Measurements from ENCODE around the gene RHBDL2.
"Not testable (repeated sequence)": the region's sequence is repeated elsewhere in the genome, so short reads cannot be mapped to it uniquely, and the experiment has no call there.

RHBDL2 gene, protein sequence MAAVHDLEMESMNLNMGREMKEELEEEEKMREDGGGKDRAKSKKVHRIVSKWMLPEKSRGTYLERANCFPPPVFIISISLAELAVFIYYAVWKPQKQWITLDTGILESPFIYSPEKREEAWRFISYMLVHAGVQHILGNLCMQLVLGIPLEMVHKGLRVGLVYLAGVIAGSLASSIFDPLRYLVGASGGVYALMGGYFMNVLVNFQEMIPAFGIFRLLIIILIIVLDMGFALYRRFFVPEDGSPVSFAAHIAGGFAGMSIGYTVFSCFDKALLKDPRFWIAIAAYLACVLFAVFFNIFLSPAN

DNA sequence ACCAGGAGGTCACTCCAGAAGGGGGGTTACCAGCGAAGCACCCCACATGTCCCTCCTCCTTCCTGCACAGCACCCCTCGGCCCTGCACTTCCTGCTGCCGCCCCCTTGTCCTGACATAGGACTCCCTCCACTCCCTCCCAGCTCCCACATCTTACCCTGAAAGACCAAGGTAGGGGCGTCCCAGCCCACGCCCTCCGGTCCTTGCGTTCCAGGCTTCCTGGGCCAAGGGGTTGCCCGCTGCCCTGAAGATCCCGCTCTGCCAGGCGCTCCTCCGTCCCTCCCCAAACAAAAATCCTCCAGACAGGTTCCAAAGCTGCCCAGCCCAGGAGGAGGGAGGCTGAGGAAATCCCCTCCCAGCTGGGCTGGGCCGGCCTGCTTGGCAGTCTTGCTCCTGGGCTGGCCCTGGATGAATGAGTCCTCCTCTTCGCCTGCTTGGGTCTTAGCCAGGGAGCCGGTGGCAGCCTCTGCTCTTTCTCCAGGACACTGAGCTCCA lies at the start of gene RHBDL2:
RHBDL2 (minus strand) TSS at position 304 of the 493 bp plus-strand sequence. CDS start 22,618 bp downstream, outside the sequence.
- Mint-ChIP-seq H3K4me1 (ENCODE audit: low read depth) (peaks cover 2% of the 10 kb centered on the region), H3K27me3 (ENCODE audit: low read depth) (peaks cover 4% of the 10 kb centered on the region), H3K36me3 (ENCODE audit: low read depth) (no peaks in the 10 kb centered on the region), H3K4me3 (no peak within 1 kb of the TSS), H3K9me3 (no peaks in the 10 kb centered on the region), H3K27ac (no peak within 1 kb of the TSS)

DNA sequence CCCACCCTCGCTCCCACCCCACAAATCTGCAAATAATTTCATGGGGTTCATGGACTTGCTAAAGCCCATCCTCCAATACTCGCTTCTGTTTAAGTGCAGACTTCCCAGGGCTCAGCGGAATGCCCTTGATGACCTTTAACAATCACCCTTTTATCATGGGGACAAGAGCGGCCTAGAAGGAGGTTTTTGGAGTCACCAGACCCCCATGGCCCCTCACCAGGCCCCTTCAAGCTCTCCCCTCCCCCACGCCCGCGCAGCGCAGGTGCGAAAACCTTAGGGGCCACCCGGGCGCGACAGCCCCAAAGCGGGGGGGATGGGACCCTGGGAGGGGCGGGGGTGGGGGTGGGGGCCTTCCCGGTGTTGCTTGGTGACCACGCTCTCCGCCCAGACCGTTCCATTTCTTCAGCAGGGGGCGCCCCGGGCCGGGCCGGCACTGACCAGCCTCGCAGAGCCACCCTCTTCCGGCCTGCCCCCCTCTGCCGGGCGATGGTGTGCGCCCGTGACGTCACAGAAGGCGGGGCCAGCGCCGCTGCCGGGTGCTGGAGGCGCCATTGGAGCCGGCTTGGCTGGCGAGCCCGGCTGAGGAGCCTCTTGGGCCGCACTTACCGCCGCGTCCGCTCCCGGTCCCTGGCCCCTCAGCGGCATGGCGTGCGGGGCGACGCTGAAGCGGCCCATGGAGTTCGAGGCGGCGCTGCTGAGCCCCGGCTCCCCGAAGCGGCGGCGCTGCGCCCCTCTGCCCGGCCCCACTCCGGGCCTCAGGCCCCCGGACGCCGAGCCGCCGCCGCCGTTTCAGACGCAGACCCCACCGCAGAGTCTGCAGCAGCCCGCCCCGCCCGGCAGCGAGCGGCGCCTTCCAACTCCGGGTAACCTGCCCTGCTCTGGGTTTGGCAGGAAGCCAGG lies 49.4 kb upstream of the RHBDL2 start, which contains the start of gene AKIRIN1:
AKIRIN1 (plus strand) TSS at position 539 of the 900 bp plus-strand sequence; CDS start at position 644, 105 bp downstream.
- peaks cover 19% of the 10 kb centered on the region for H3K36me3 Mint-ChIP-seq (ENCODE audit: low read depth)

DNA sequence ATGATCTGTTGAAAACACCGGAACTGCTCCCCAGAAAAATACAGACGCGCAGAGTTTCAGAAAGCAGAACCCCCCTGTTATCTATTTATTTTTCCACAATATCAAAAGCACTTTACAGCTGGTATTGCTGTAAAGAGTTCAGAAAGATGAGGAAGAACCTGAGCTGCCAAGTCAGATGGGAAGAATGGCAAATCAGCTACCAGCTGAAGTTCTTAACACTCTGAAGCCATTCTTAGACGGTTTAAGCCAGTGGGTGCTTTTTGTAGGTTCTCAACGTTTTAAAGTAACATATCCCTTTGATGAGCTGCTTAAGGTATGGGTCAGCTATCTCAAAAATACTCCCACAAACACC lies 48.7 kb upstream of the RHBDL2 start:
- Mint-ChIP-seq H3K9me3 (no peaks in the 10 kb centered on the region), H3K4me1 (ENCODE audit: low read depth) (peaks cover 24% of the 10 kb centered on the region), H3K27me3 (ENCODE audit: low read depth) (no peaks in the 10 kb centered on the region), H3K27ac (peak overlapping the region; percentile 74), H3K36me3 (ENCODE audit: low read depth) (peaks cover 17% of the 10 kb centered on the region), H3K4me3 (peak overlapping the region; percentile 79)

More for the DNA sequence above, 49.4 kb upstream of the RHBDL2 start, which contains the start of gene AKIRIN1:
- no peaks in the 10 kb centered on the region for H3K27me3 Mint-ChIP-seq (ENCODE audit: low read depth)
- peak within 1 kb of the TSS; percentile 86 for H3K4me3 Mint-ChIP-seq
- H3K4me1 Mint-ChIP-seq (ENCODE audit: low read depth) = peaks cover 28% of the 10 kb centered on the region
- H3K27ac Mint-ChIP-seq = peak within 1 kb of the TSS; percentile 74
- no peaks in the 10 kb centered on the region for H3K9me3 Mint-ChIP-seq

DNA sequence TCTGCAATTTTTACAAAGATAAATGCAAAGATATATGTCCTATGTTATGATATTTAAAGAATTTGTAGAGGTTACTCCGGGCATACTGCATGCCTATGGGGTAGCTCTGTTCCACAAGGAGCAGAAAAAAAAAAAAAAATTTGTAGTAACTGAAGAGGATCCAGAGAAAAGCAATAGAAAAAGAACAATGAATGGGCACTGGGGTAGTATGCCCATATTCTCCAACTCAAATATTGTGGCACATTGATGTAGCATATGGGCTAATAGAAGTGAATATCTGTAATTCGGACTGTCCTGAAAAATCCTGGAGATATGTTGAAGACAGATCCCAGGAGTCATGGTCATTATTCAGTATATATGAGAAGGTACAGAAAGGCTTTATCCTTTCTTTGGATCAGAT lies 48.3 kb upstream of the RHBDL2 start:
- no peaks in the 10 kb centered on the region for H3K27me3 Mint-ChIP-seq (ENCODE audit: low read depth)
- no peaks in the 10 kb centered on the region for H3K9me3 Mint-ChIP-seq
- peaks cover 21% of the 10 kb centered on the region for H3K4me1 Mint-ChIP-seq (ENCODE audit: low read depth)
- peak overlapping the region; percentile 79 for H3K4me3 Mint-ChIP-seq
- peaks cover 14% of the 10 kb centered on the region for H3K36me3 Mint-ChIP-seq (ENCODE audit: low read depth)
- peak overlapping the region; percentile 74 for H3K27ac Mint-ChIP-seq

DNA sequence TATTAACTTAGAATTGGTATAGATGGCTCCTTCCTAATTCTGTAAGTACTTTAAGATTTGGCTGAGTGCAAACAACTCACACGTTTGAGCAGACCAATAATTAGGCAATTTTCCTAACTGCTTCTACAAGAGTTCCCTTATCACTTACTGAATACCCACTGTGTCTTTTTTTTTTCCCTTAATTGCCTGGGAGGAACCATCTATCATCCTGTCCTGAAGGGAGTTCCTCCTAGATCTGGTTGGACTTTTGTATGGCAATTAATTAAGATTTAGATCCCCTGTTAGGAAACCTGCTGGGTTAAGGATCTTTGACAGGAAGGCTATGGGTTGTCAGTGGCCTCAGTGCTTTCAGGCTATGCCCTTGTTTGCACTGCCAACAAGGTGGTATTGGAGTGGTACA lies 37.8 kb upstream of the RHBDL2 start:
- H3K4me3 Mint-ChIP-seq; H3K27me3 Mint-ChIP-seq (ENCODE audit: low read depth); H3K27ac Mint-ChIP-seq: not testable (repeated sequence)
- Mint-ChIP-seq H3K9me3 (peaks cover 18% of the 10 kb centered on the region), H3K36me3 (ENCODE audit: low read depth) (peaks cover 11% of the 10 kb centered on the region), H3K4me1 (ENCODE audit: low read depth) (peaks cover 13% of the 10 kb centered on the region)

DNA sequence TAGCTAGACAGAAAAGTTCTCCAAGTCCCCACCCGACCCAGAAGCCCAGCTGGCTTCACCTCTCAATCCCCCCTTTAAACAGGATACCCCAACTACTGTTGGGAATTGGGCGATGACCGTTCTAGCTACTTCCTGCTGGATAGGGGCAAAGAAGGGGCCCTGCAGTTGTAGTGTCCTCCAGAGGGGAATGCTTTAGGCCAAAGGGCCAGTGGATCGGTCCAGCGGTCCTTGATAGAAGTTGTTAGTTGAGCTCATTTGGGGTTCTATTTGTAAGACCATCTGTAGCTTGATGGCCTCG lies 36.6 kb upstream of the RHBDL2 start:
- Mint-ChIP-seq H3K27ac (peak overlapping the region; percentile 88), H3K9me3 (peaks cover 18% of the 10 kb centered on the region), H3K4me1 (ENCODE audit: low read depth) (peaks cover 13% of the 10 kb centered on the region), H3K36me3 (ENCODE audit: low read depth) (peaks cover 11% of the 10 kb centered on the region)
- H3K27me3 Mint-ChIP-seq (ENCODE audit: low read depth); H3K4me3 Mint-ChIP-seq: not testable (repeated sequence)

DNA sequence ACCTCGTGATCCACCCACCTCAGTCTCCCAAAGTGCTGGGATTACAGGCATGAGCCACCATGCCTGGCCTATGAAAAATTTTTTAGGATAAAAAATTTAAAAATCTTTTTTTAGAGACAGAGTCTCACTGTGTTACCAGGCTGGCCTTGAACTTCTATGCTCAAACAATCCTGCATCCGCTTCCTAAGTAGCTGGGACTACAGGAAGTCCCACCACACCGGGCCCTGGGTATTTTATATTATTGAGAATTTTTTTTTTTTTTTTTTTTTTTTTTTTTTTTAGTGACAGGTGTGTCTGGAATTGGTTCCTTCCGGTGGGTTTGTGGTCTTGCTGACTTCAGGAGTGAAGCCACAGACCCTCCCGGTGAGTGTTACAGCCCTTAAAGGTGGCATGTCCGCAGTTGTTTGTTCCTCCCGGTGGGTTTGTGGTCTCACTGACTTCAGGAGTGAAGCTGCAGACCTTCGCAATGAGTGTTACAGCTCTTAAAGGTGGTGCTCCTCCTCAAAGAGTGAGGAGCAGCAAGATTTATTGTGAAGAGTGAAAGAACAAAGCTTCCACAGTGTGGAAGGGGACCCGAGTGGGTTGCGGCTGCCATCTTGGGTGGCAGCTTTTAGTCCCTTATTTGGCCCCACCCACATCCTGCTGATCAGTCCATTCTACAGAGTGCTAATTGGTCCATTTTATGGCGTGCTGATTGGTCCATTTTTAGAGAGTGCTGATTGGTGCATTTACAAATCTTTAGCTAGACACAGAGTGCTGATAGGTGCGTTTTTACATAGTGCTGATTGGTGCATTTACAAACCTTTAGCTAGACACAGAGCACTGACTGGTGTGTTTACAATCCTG lies 36.0 kb upstream of the RHBDL2 start:
- H3K27me3 Mint-ChIP-seq (ENCODE audit: low read depth) = not testable (repeated sequence)
- H3K4me1 Mint-ChIP-seq (ENCODE audit: low read depth) = peaks cover 14% of the 10 kb centered on the region
- H3K9me3 Mint-ChIP-seq = peaks cover 18% of the 10 kb centered on the region
- H3K27ac Mint-ChIP-seq = peak overlapping the region; percentile 88
- peak overlapping the region; percentile 40 for H3K4me3 Mint-ChIP-seq
- H3K36me3 Mint-ChIP-seq (ENCODE audit: low read depth) = peaks cover 11% of the 10 kb centered on the region

DNA sequence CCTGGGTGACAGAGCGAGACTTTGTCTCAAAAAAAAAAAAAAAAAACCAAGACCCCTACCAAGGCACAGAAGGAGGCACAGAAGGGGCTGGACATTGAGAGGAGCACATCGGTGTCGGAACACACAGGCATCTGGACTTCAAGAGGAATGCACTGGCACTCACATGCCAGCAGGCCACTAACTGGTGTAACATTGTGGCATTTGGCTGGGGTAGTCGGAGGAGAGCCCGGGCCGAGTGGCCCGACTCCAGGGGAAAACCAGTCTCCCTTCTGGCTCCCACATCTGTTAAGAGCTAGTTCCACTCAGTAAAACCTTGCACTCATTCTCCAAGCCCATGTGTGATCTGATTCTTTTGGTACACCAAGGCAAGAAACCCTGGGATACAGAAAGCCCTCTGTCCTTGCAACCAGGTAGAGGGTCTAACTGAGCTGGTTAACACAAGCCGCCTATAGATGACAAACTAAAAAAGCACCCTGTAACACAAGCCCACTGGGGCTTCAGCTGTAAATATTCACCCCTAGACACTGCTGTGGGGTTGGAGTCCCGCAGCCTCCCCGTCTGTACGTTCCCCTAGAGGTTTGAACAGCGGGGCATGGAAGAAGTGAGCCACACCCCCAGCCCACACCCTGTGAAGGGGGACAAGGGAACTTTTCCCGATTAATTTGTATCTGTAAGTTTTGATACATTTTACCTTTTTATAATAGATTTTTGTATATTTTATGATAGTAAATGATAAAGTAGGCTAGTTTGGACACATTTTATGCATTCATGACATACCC lies 32.2 kb upstream of the RHBDL2 start:
- H3K27ac Mint-ChIP-seq = no peak overlapping the region
- H3K27me3 Mint-ChIP-seq (ENCODE audit: low read depth) = no peaks in the 10 kb centered on the region
- H3K4me3 Mint-ChIP-seq = no peak overlapping the region
- peaks cover 6% of the 10 kb centered on the region for H3K36me3 Mint-ChIP-seq (ENCODE audit: low read depth)
- H3K9me3 Mint-ChIP-seq = peaks cover 7% of the 10 kb centered on the region
- H3K4me1 Mint-ChIP-seq (ENCODE audit: low read depth) = peaks cover 12% of the 10 kb centered on the region

DNA sequence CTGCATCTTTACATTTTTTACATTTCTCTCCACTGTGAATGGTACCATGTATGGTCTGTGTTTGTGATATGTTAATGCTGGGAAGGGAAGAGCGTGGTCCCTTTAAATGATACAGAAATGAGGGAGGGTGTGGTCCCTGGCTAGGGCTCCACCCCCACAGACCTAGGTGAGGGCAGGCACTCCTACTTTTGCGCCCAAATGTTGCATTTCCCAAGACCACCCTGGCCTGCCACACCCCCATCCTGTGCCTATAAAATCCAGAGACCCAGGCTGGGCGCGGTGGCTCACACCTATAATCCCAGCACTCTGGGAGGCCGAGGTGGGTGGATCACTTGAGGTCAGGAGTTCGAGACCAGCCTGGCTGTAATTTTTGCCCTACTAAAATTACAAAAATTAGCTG lies 31.5 kb upstream of the RHBDL2 start:
- H3K9me3 Mint-ChIP-seq; H3K27ac Mint-ChIP-seq; H3K36me3 Mint-ChIP-seq (ENCODE audit: low read depth); H3K27me3 Mint-ChIP-seq (ENCODE audit: low read depth); H3K4me3 Mint-ChIP-seq: not testable (repeated sequence)
- H3K4me1 Mint-ChIP-seq (ENCODE audit: low read depth) = peaks cover 10% of the 10 kb centered on the region

DNA sequence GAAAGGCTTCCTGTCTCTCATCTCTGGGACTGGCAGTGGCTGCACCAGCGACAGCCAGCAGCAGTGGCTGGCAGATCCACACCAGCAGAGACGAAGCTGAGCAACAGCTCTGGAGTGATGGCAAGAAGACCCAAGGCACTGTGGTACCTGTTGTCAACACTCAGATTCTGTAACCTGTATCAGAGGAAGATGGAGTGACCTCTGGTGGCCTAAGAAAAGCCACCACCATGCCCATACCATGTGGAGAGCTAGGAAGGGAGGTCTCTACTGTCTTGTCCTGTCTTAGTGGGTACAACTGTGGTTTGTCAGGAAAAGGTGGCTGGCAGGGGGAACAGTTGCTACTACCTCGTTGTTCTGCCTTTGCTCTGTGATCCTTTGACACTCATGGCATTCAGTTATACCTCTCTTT lies 22.5 kb upstream of the RHBDL2 start:
- H3K36me3 Mint-ChIP-seq (ENCODE audit: low read depth) = no peaks in the 10 kb centered on the region
- H3K4me3 Mint-ChIP-seq = no peak overlapping the region
- H3K27me3 Mint-ChIP-seq (ENCODE audit: low read depth) = no peaks in the 10 kb centered on the region
- no peak overlapping the region for H3K27ac Mint-ChIP-seq
- H3K4me1 Mint-ChIP-seq (ENCODE audit: low read depth) = peaks cover 4% of the 10 kb centered on the region
- no peaks in the 10 kb centered on the region for H3K9me3 Mint-ChIP-seq

DNA sequence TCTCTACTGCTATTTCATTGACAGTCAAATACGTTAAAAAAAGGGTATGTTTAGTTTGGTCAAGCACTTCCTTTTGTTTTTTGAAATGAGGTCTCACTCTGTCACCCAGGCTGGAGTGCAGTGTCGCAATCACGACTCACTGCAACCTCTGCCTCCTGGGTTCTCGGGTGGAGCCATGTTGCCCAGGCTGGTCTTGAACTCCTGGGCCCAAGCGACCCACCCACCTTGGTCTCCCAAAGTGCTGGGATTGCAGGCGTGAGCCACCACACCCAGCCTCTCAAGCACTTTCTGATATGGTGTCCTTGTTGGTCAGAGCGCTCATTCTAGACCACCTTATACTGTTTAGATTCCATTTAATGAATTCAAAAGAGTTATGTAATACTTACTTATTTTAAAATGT lies 20.9 kb upstream of the RHBDL2 start:
- no peaks in the 10 kb centered on the region for H3K27me3 Mint-ChIP-seq (ENCODE audit: low read depth)
- H3K9me3 Mint-ChIP-seq = no peaks in the 10 kb centered on the region
- H3K4me1 Mint-ChIP-seq (ENCODE audit: low read depth) = peaks cover 4% of the 10 kb centered on the region
- no peak overlapping the region for H3K27ac Mint-ChIP-seq
- no peak overlapping the region for H3K4me3 Mint-ChIP-seq
- H3K36me3 Mint-ChIP-seq (ENCODE audit: low read depth) = no peaks in the 10 kb centered on the region

DNA sequence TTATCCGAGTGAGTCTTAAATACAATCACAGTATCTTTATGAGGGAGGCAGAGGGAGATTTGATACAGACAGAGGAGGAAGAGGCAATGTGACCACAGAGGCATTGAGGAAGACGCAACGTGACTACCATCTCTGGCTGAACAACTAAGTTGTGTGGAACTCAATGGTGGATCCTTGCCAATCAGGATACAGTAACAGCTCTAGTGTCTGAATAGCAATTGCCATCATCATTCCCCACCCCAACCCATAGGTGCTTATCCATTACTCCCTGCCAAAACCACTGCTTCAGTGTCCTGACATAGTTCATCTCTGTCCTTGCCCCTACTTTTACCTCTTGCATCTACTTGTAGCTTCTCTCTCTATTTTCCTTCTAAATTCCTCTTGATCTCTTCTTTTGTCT lies 20.5 kb upstream of the RHBDL2 start:
- Mint-ChIP-seq H3K4me3 (no peak overlapping the region), H3K36me3 (ENCODE audit: low read depth) (no peaks in the 10 kb centered on the region), H3K4me1 (ENCODE audit: low read depth) (peaks cover 4% of the 10 kb centered on the region), H3K27ac (no peak overlapping the region), H3K9me3 (no peaks in the 10 kb centered on the region), H3K27me3 (ENCODE audit: low read depth) (no peaks in the 10 kb centered on the region)

DNA sequence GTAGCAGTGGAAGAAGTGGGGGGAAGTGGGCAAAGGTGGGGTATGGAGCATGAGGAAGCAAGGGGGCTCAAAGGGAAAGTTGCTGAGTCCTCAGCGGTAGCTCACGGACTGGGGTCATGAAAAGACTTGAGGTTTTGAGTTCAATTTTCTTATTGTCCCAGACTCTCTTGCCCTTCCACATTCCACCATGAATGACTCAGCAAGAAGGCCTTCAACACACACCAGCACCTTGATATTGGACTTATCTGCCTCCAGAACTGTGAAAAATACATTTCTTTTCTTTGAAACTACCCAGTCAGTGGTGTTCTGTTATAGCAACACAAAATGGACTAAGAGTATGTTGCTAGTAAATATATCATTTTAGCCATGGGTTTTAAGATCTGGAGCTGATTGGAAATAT lies 17.3 kb upstream of the RHBDL2 start:
- H3K4me1 Mint-ChIP-seq (ENCODE audit: low read depth) = peaks cover 4% of the 10 kb centered on the region
- H3K27me3 Mint-ChIP-seq (ENCODE audit: low read depth) = no peaks in the 10 kb centered on the region
- no peaks in the 10 kb centered on the region for H3K9me3 Mint-ChIP-seq
- H3K36me3 Mint-ChIP-seq (ENCODE audit: low read depth) = no peaks in the 10 kb centered on the region
- no peak overlapping the region for H3K4me3 Mint-ChIP-seq
- H3K27ac Mint-ChIP-seq = no peak overlapping the region

DNA sequence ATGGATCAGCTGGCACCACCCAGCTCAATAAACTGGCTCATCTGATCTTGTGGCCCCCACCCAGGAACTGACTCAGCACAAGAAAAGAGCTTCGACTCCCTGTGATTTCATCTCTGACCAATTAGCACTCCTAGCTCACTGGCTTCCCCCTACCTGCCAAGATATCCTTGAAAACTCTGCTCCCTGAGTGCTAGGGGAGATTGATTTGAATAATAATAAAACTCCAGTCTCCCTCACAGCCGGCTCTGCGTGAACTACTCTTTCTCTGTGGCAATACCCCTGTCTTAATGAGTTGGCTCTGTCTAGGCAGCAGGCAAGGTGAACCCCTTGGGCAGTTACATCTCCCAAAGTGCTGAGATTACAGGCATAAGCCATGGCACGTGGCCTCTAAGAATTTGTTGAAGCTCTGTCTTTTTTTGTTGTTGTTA lies 11.8 kb upstream of the RHBDL2 start:
- Mint-ChIP-seq H3K27ac (no peak overlapping the region), H3K4me1 (ENCODE audit: low read depth) (peaks cover 7% of the 10 kb centered on the region), H3K4me3 (no peak overlapping the region), H3K36me3 (ENCODE audit: low read depth) (no peaks in the 10 kb centered on the region), H3K9me3 (no peaks in the 10 kb centered on the region), H3K27me3 (ENCODE audit: low read depth) (peaks cover 12% of the 10 kb centered on the region)
